HG02981 (cell line): ENCODE measurements around the gene SIRT3.
"Not testable (repeated sequence)": the region's sequence is repeated elsewhere in the genome, so short reads cannot be mapped to it uniquely, and the experiment has no call there.

Experiments
- ATAC-seq: cut with Tn5 transposase; IDR thresholded peaks from one replicate; pipeline ENCODE4 v1.9.1; 2021; ENCODE audit warnings: mild to moderate bottlenecking, moderate library complexity; ENCODE audit not compliant: unreplicated experiment

The SIRT3 gene

DNA sequence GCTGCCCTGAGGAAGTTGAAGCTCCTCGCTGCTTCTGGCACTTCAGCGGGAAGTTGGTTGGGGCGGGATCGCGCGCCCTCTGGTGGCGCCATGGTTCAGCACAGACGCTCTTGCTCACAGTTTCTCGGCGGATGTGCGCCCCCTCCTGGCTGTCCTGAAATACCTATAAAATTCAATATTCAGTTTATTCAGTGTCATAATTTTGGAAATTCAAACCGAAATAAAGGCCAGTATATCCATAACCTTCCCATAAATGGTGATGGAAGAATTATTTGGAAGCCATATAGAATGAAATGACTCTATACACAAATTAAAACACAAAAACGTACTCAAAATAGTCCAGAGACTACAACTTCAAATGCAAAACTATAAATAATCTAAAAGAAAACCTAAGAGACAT, 55.9 kb downstream of the SIRT3 start:
- not testable (repeated sequence) for ATAC-seq
